GM04503 (cell line): Measurements from ENCODE around the gene SEC31A.

Experiments
- DNase-seq: peaks from one replicate; pipeline ENCODE4 v3.0.0-alpha.2; 2012; ENCODE audit warnings: low read depth

SEC31A gene

GRCh38 chr4:82790060-82790660, 100.8 kb downstream of the SEC31A start:
- DNase-seq: no peak

- DNase-seq: no peak
Measured at GRCh38 chr4:82789025-82789776, 101.8 kb downstream of the SEC31A start.

- no peak for DNase-seq
Measured at GRCh38 chr4:82787342-82787741, 103.6 kb downstream of the SEC31A start.

GRCh38 chr4:82786828-82787227, 104.1 kb downstream of the SEC31A start:
- DNase-seq: no peak

GRCh38 chr4:82785611-82786400, 105.1 kb downstream of the SEC31A start:
- peak; percentile 82 for DNase-seq

- no peak for DNase-seq
Measured at GRCh38 chr4:82784681-82785610, 106.0 kb downstream of the SEC31A start.

- DNase-seq: no peak
Measured at GRCh38 chr4:82782626-82783345, 108.2 kb downstream of the SEC31A start.

GRCh38 chr4:82780752-82781231, 110.2 kb downstream of the SEC31A start:
- DNase-seq: no peak

GRCh38 chr4:82780170-82780751, 110.7 kb downstream of the SEC31A start:
- no peak for DNase-seq

GRCh38 chr4:82779032-82779431, 111.9 kb downstream of the SEC31A start:
- DNase-seq: no peak

GRCh38 chr4:82777857-82778525, 113.0 kb downstream of the SEC31A start:
- no peak for DNase-seq

GRCh38 chr4:82776925-82777542, 113.9 kb downstream of the SEC31A start:
- DNase-seq: no peak

- DNase-seq: no peak
Measured at GRCh38 chr4:82775243-82775642, 115.7 kb downstream of the SEC31A start.

GRCh38 chr4:82774711-82775171, 116.2 kb downstream of the SEC31A start:
- DNase-seq: no peak

- DNase-seq: no peak
Measured at GRCh38 chr4:82773057-82773456, 117.9 kb downstream of the SEC31A start.

GRCh38 chr4:82770607-82771006, 120.3 kb downstream of the SEC31A start:
- DNase-seq: no peak
